HEK293 (cell line): ENCODE measurements around the gene CNRIP1.

Experiments
- CTCF ChIA-PET: fragments of 350-600 bp; formaldehyde crosslinking; extraction: SDS; loops from one replicate; lab custom pipeline; 2021; ENCODE audit warnings: antibody characterized with exemption; lab: Yijun Ruan, JAX
- POLR2A ChIA-PET: fragments of 300-600 bp; formaldehyde crosslinking; extraction: SDS; loops from one replicate; lab custom pipeline; 2020; ENCODE audit warnings: antibody characterized with exemption, inconsistent platforms; lab: Yijun Ruan, JAX
- H3K27ac ChIP-seq: fragments of 200-500 bp; sonication (Bioruptor generic); 2 replicates; pipeline ENCODE4 v1.5.1; 2014; ENCODE audit warnings: low read depth, low read length, control low read depth, inconsistent platforms; ENCODE audit errors: extremely low read depth
- H3K36me3 ChIP-seq, 2 experiments: fragments of 200-500 bp in 1 of 2; sonication (Bioruptor generic) in 1 of 2; 1 replicate in 1 of 2; 2 replicates in 1 of 2; pipeline ENCODE4 v1.5.1; 2014 to 2017; ENCODE audit warnings: inconsistent platforms in 2 of 2, low read length in 2 of 2; ENCODE audit not compliant: control insufficient read depth in 2 of 2, insufficient read depth in 1 of 2
- H3K4me1 ChIP-seq: fragments of 200-500 bp; sonication (Bioruptor generic); 2 replicates; pipeline ENCODE4 v1.5.1; 2014; ENCODE audit warnings: mild to moderate bottlenecking, low read length, inconsistent platforms; ENCODE audit not compliant: control insufficient read depth, insufficient read depth
- H3K4me3 ChIP-seq: 2 replicates; pipeline ENCODE4 v1.5.1; 2011; ENCODE audit warnings: low read depth, mild to moderate bottlenecking, control low read depth, low read length, moderate library complexity
- H3K9me3 ChIP-seq: fragments of 200-500 bp; sonication (Bioruptor generic); 2 replicates; pipeline ENCODE4 v1.5.1; 2014; ENCODE audit warnings: low read depth, low read length, inconsistent platforms; ENCODE audit not compliant: control insufficient read depth, insufficient read depth
- BCL11A ChIP-seq: fragments of 450-650 bp; formaldehyde crosslinking; IDR thresholded peaks from 2 replicates; pipeline ENCODE4 v1.5.1; 2016; ENCODE audit warnings: low read depth, missing biosample characterization, missing genetic modification characterization
- CTCF ChIP-seq: fragments of 450-650 bp; formaldehyde crosslinking; IDR thresholded peaks from 2 replicates; pipeline ENCODE4 v1.5.1; 2016; ENCODE audit warnings: missing biosample characterization, missing genetic modification characterization
- IKZF3 ChIP-seq: fragments of 450-650 bp; IDR thresholded peaks from 2 replicates; pipeline ENCODE4 v1.5.0; 2018; ENCODE audit warnings: missing biosample characterization, mild to moderate bottlenecking, missing genetic modification characterization, moderate library complexity
- KLF10 ChIP-seq: fragments of 450-650 bp; IDR thresholded peaks from 2 replicates; pipeline ENCODE4 v1.5.1; 2018; ENCODE audit warnings: missing biosample characterization, mild to moderate bottlenecking, missing genetic modification characterization
- PATZ1 ChIP-seq: fragments of 450-650 bp; formaldehyde crosslinking; IDR thresholded peaks from 2 replicates; pipeline ENCODE4 v1.5.1; 2016; ENCODE audit warnings: missing biosample characterization, missing genetic modification characterization
- RBAK ChIP-seq: fragments of 450-650 bp; formaldehyde crosslinking; IDR thresholded peaks from 2 replicates; pipeline ENCODE4 v1.5.1; 2016; ENCODE audit warnings: missing biosample characterization, missing genetic modification characterization
- SCRT1 ChIP-seq: fragments of 450-650 bp; formaldehyde crosslinking; IDR thresholded peaks from 2 replicates; pipeline ENCODE4 v1.5.1; 2016; ENCODE audit warnings: missing biosample characterization, missing genetic modification characterization, borderline replicate concordance
- SP2 ChIP-seq: fragments of 450-650 bp; formaldehyde crosslinking; IDR thresholded peaks from 2 replicates; pipeline ENCODE4 v1.5.1; 2016; ENCODE audit warnings: missing biosample characterization, missing genetic modification characterization
- ZBTB48 ChIP-seq: fragments of 450-650 bp; formaldehyde crosslinking; IDR thresholded peaks from 2 replicates; pipeline ENCODE4 v1.5.1; 2016; ENCODE audit warnings: missing biosample characterization, missing genetic modification characterization
- ZFHX2 ChIP-seq: fragments of 450-650 bp; formaldehyde crosslinking; conservative IDR thresholded peaks from 2 replicates; pipeline ENCODE4 v1.5.1; 2016; ENCODE audit warnings: missing biosample characterization, missing genetic modification characterization
- ZNF155 ChIP-seq: fragments of 450-650 bp; formaldehyde crosslinking; IDR thresholded peaks from 2 replicates; pipeline ENCODE4 v1.5.1; 2016; ENCODE audit warnings: missing biosample characterization, missing genetic modification characterization
- ZNF2 ChIP-seq: fragments of 450-650 bp; formaldehyde crosslinking; IDR thresholded peaks from 2 replicates; pipeline ENCODE4 v1.5.1; 2016; ENCODE audit warnings: missing biosample characterization, missing genetic modification characterization
- ZNF239 ChIP-seq: fragments of 450-650 bp; formaldehyde crosslinking; IDR thresholded peaks from 2 replicates; pipeline ENCODE4 v1.5.1; 2016; ENCODE audit warnings: missing biosample characterization, missing genetic modification characterization
- ZNF324 ChIP-seq: fragments of 450-650 bp; formaldehyde crosslinking; IDR thresholded peaks from 2 replicates; pipeline ENCODE4 v1.5.1; 2016; ENCODE audit warnings: missing biosample characterization, missing genetic modification characterization
- ZNF335 ChIP-seq: fragments of 450-650 bp; formaldehyde crosslinking; conservative IDR thresholded peaks from 2 replicates; pipeline ENCODE4 v1.5.1; 2016; ENCODE audit warnings: missing biosample characterization, missing genetic modification characterization
- ZNF394 ChIP-seq: fragments of 450-650 bp; formaldehyde crosslinking; IDR thresholded peaks from 2 replicates; pipeline ENCODE4 v1.5.1; 2016; ENCODE audit warnings: missing biosample characterization, missing genetic modification characterization, mild to moderate bottlenecking, moderate library complexity, borderline replicate concordance
- ZNF416 ChIP-seq: fragments of 450-650 bp; formaldehyde crosslinking; IDR thresholded peaks from 2 replicates; pipeline ENCODE4 v1.5.1; 2016; ENCODE audit warnings: missing biosample characterization, missing genetic modification characterization
- ZNF48 ChIP-seq: fragments of 450-650 bp; formaldehyde crosslinking; IDR thresholded peaks from 2 replicates; pipeline ENCODE4 v1.5.1; 2016; ENCODE audit warnings: missing biosample characterization, missing genetic modification characterization
- ZNF624 ChIP-seq: fragments of 450-650 bp; formaldehyde crosslinking; IDR thresholded peaks from 2 replicates; pipeline ENCODE4 v1.5.1; 2017; ENCODE audit warnings: missing biosample characterization, missing genetic modification characterization
- ZNF629 ChIP-seq: fragments of 450-650 bp; formaldehyde crosslinking; IDR thresholded peaks from 2 replicates; pipeline ENCODE4 v1.5.1; 2017; ENCODE audit warnings: missing biosample characterization, missing genetic modification characterization
- ZNF654 ChIP-seq: fragments of 450-650 bp; formaldehyde crosslinking; IDR thresholded peaks from 2 replicates; pipeline ENCODE4 v1.5.1; 2016; ENCODE audit warnings: low read depth, missing biosample characterization, missing genetic modification characterization
- ZNF777 ChIP-seq: fragments of 450-650 bp; formaldehyde crosslinking; IDR thresholded peaks from 2 replicates; pipeline ENCODE4 v1.5.1; 2017; ENCODE audit warnings: missing biosample characterization, missing genetic modification characterization, borderline replicate concordance
- ZNF830 ChIP-seq: fragments of 450-650 bp; IDR thresholded peaks from 2 replicates; pipeline ENCODE4 v1.5.0; 2018; ENCODE audit warnings: missing biosample characterization, missing genetic modification characterization, low read depth, mild to moderate bottlenecking, moderate library complexity
- ZSCAN18 ChIP-seq: fragments of 450-650 bp; formaldehyde crosslinking; IDR thresholded peaks from 2 replicates; pipeline ENCODE4 v1.5.1; 2016; ENCODE audit warnings: missing biosample characterization, missing genetic modification characterization
- ZSCAN5A ChIP-seq: fragments of 450-650 bp; formaldehyde crosslinking; IDR thresholded peaks from 2 replicates; pipeline ENCODE4 v1.5.1; 2016; ENCODE audit warnings: missing biosample characterization, missing genetic modification characterization

Gene CNRIP1

GRCh38 chr2:68252400-68253218, 67.1 kb downstream of the CNRIP1 start, which contains the start of gene PPP3R1 (continued):
- TF ChIP-seq ZNF830 (no peak), ZSCAN18 (tag by site-specific recombination) (no peak), ZNF777 (tag by site-specific recombination) (no peak), ZNF239 (tag by site-specific recombination) (no peak), ZNF624 (tag by site-specific recombination) (no peak), ZNF324 (tag by site-specific recombination) (no peak), ZNF335 (tag by site-specific recombination) (peak; percentile 70), CTCF (tag by site-specific recombination) (no peak), ZNF48 (tag by site-specific recombination) (no peak), ZSCAN5A (no peak), IKZF3 (tag by site-specific recombination) (no peak), ZNF416 (tag by site-specific recombination) (no peak)

GRCh38 chr2:68251855-68252399, 67.8 kb downstream of the CNRIP1 start:
- H3K4me1 ChIP-seq: peaks cover 30% of the 10 kb centered on the region
- peak overlapping the region; percentile 93 for H3K27ac ChIP-seq
- ChIA-PET CTCF (interaction anchor here (1.5 kb wide), 1 partner anchor 37 kb away, joined by 3 read pairs; no protein-coding TSS in a partner anchor), POLR2A (interaction anchor here (1.0 to 2.1 kb wide), 4 partner anchors 35 to 95 kb away, joined by 3 to 9 read pairs (median 3); partner anchors contain the start of gene PNO1)
- peak overlapping the region; percentile 92 for H3K4me3 ChIP-seq
- no peaks in the 10 kb centered on the region for H3K9me3 ChIP-seq
- H3K36me3 ChIP-seq: no peaks in the 10 kb centered on the region
- TF ChIP-seq SCRT1 (tag by site-specific recombination) (no peak), ZNF629 (tag by site-specific recombination) (no peak), ZFHX2 (tag by site-specific recombination) (0 out of 2 replicates have a peak, but pooled peaks have one; percentile 22), ZNF394 (tag by site-specific recombination) (0 out of 2 replicates have a peak, but pooled peaks have one; percentile 22)

GRCh38 chr2:68251187-68251854, 68.4 kb downstream of the CNRIP1 start:
- ChIA-PET CTCF (interaction anchor here (0.7 to 2.4 kb wide), 3 partner anchors 24 to 55 kb away, joined by 3 to 13 read pairs (median 3); no protein-coding TSS in a partner anchor), POLR2A (interaction anchor here (2.1 kb wide), 1 partner anchor 94 kb away, joined by 9 read pairs; the partner anchor contains the start of gene PNO1)
- no peaks in the 10 kb centered on the region for H3K36me3 ChIP-seq
- peak overlapping the region; percentile 93 for H3K27ac ChIP-seq
- H3K4me1 ChIP-seq: peaks cover 30% of the 10 kb centered on the region
- H3K9me3 ChIP-seq: no peaks in the 10 kb centered on the region
- peak overlapping the region; percentile 92 for H3K4me3 ChIP-seq
- TF ChIP-seq KLF10 (tag by site-specific recombination) (peak; percentile 41; the same call in 1 of the 2 replicates), PATZ1 (tag by site-specific recombination) (no peak), ZNF654 (no peak; the same call in 1 of the 2 replicates), BCL11A (tag by site-specific recombination) (0 out of 2 replicates have a peak, but pooled peaks have one; percentile 25), ZBTB48 (tag by site-specific recombination) (0 out of 2 replicates have a peak, but pooled peaks have one; percentile 35), ZNF2 (peak; percentile 50), ZNF155 (tag by site-specific recombination) (no peak), RBAK (tag by site-specific recombination) (no peak), SP2 (peak; percentile 26)
